Measurements from ENCODE around the gene ZNF827. TPM values are rescaled to one million over a fixed set of nuclear protein-coding genes. Genes with fewer than 3 reads are reported as not detected.

ZNF827 gene
- total RNA-seq, 4 donors from 2014 or later: 8.1 to 21.7 (median 8.3) TPM

DNA sequence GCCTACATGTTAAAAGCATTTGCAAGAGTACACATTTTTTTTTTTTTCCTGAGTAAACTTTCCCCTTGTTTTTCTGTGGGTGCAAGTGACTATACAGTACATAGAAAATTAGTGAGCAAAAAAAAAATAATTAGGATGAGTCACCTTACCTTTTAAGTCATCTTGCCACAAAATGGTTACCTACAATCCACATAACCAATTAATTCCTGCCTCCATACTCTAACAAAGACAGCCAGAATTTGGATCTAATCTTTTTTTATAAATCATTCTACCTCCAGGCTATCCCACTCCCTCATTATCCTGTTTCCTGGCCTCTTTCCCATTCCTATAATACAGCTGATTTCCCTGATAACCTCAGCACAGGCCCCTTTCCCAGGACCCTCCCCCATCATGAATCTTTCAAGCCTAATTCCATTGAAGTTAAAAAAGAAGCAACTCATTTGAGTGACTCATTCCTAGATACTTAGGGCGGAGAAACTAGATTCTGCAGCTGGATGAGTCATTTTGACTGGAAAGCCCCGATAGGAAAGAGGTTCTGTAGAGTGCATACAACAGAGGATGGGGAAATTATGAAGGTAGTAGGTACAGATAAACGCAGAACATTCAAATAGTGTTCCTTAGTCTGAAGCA, 130.5 kb downstream of the ZNF827 start:
- TF ChIP-seq, protein P1, sequence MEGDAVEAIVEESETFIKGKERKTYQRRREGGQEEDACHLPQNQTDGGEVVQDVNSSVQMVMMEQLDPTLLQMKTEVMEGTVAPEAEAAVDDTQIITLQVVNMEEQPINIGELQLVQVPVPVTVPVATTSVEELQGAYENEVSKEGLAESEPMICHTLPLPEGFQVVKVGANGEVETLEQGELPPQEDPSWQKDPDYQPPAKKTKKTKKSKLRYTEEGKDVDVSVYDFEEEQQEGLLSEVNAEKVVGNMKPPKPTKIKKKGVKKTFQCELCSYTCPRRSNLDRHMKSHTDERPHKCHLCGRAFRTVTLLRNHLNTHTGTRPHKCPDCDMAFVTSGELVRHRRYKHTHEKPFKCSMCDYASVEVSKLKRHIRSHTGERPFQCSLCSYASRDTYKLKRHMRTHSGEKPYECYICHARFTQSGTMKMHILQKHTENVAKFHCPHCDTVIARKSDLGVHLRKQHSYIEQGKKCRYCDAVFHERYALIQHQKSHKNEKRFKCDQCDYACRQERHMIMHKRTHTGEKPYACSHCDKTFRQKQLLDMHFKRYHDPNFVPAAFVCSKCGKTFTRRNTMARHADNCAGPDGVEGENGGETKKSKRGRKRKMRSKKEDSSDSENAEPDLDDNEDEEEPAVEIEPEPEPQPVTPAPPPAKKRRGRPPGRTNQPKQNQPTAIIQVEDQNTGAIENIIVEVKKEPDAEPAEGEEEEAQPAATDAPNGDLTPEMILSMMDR (IDR thresholded peaks at IDR 0.05; ENCODE audit: low read depth): no peak

DNA sequence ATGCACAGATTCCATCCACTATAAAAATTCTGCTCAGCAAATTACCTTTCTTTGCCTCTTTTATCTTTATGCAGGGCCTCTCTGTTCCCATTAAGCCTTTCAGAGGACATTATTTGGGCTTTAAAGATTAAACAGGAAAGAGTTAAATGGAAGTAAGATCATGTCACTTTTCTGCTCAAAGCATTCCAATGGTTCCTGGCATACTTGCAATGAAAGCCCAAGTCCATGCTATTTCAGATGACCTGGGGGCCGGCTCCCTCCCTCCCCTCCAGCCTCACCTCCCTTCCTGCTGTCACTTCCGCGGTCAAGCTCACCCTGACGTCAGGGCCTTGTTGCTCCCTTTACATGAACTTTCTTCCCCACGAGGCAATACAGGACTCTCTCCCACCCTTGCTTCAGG, 133.1 kb downstream of the ZNF827 start:
- TF ChIP-seq, protein P1 (IDR thresholded peaks at IDR 0.05; ENCODE audit: low read depth): no peak

DNA sequence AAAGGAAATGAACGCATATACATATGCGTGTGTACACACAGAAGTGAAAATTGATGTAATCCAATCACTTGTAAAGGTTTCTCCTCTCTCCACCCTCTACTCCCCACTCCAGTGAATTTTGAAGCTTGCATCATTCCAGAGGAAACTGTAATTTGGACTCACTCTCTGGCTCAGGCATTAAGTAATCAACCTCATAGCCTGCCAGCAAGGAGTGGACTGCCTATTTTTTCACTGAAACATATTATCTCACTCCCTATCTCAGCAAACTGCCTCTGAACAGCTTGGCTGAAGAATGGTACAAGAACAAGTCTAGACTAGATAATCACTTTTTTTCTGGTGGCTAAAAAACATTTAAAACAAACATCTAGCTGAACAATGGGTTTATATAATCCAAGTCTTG, 134.5 kb downstream of the ZNF827 start:
- TF ChIP-seq, protein P1 (IDR thresholded peaks at IDR 0.05; ENCODE audit: low read depth): no peak

DNA sequence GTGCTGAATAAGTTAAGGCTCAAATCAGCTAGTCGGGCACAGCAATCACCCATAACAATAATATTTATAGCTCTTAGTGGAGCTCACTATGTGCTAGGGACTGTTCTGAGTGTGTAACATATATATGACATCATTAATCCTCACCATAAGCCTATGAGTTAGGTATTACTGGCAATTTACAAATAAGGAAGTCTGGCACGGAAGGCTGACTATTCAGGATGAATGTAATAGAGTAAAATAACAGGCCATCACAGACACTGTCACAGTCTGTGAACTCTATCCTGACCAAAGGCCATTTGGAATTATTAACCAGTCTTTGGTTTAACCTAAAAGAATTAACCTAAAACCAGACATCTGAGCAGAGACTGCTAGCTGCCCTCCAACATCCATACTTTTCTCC, 139.4 kb downstream of the ZNF827 start:
- TF ChIP-seq, protein P1 (IDR thresholded peaks at IDR 0.05; ENCODE audit: low read depth): no peak

DNA sequence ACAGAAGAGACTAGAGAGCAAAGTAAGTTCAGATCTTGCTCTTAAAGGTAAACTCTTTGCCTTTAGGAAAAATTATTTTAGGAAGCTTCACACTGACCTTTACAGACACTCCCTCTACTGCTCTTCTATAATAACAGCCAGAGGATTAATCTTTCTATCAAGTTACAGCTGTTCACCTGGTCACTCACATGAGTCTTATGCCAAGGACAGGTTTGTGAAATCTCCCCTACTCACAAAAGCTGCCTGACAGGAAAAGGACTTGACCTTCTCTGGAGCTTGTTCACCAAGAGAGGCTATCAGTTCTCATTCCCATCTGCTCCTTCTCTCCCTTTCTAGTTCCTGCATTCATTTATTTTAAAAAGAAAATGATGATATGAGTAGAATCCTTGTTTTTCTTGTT, 141.3 kb downstream of the ZNF827 start:
- TF ChIP-seq, protein P1 (IDR thresholded peaks at IDR 0.05; ENCODE audit: low read depth): no peak

DNA sequence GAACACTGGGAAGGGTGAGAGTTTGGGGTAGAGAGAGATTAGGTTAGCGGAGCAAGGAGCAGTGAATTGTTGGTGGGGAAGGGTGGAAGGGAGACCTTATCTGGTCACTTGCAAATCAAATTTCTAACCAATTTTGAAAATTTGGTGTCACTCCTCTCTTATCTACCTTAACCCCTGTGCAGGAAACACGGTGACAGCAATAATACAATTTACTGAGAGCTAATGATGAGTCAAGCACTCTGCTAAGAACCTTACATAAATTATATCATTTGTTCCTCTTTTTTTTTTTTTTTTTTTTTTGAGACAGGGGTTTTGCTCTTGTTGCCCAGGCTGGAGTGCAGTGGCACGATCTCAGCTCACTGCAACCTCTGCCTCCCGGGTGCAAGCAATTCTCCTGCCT, 142.3 kb downstream of the ZNF827 start:
- TF ChIP-seq, protein P1 (IDR thresholded peaks at IDR 0.05; ENCODE audit: low read depth): no peak

DNA sequence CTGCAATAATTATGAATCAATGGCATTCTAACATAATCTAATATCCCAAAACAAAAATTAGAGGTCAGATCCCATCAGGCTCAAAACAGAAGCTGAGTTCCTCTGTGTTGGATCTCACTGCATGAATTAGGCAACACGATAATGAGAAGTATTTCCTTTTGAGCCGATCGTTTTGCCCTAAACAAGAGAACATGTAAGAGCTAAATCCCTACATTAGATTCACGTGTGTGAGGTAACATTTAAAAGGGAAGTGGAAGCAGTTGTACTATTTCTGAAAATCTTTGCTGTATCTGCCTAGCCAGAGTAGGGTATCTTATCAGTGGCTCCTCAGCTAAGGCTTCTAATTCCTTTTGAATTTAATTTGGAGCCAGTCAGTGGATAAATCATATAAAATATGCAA, 143.1 kb downstream of the ZNF827 start:
- TF ChIP-seq, protein P1 (IDR thresholded peaks at IDR 0.05; ENCODE audit: low read depth): no peak
